Retinal pigment epithelial cell (primary cell): ENCODE results near the gene FAM53B.

Source experiments
- DNase-seq: peaks from one replicate; pipeline ENCODE4 v3.0.0-alpha.2; 2010; ENCODE audit warnings: low read depth
- H3K4me3 ChIP-seq: 2 replicates; pipeline ENCODE4 v1.5.1; 2011; ENCODE audit warnings: mild to moderate bottlenecking, low read length, control low read depth, moderate library complexity
- TF ChIP-seq, protein P1 (sequence below): conservative IDR thresholded peaks from 2 replicates; pipeline ENCODE4 v1.5.1; 2011; ENCODE audit warnings: low read depth, low read length, control low read depth, inconsistent platforms

The FAM53B gene

DNA sequence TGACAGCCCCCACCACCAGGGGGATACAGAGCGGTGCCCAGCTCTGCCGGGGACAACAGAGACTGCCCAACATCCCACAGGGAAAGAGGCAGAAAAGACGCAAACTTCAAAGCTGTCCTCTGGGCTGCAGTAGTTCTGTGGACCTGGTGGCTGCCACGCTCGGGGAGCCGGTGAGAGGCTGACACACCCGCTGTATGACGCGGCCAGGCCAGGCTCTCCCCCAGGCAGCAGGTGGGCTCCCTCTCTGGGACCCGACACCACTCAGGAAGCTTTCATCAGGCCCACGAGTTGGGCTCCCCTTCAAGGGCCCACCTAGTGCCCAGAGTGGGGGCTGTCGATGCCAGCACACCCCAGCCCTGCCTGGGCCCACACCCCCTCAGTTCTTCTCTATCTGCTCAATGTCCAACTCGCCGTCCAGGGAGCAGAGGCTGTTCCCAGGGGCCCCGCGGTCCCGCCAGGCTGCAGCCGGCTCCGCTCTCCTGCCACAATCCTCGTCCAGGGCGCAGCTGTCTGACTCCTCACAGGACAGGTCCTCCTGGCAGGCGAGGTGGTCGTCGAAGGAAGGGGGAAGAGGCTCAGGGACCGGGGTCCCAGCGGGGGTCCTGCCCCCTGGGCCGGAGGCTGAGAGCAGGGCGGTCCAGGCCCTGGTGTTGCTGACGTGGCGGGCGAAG lies 121.2 kb downstream of the FAM53B start:
- TF ChIP-seq, protein P1, sequence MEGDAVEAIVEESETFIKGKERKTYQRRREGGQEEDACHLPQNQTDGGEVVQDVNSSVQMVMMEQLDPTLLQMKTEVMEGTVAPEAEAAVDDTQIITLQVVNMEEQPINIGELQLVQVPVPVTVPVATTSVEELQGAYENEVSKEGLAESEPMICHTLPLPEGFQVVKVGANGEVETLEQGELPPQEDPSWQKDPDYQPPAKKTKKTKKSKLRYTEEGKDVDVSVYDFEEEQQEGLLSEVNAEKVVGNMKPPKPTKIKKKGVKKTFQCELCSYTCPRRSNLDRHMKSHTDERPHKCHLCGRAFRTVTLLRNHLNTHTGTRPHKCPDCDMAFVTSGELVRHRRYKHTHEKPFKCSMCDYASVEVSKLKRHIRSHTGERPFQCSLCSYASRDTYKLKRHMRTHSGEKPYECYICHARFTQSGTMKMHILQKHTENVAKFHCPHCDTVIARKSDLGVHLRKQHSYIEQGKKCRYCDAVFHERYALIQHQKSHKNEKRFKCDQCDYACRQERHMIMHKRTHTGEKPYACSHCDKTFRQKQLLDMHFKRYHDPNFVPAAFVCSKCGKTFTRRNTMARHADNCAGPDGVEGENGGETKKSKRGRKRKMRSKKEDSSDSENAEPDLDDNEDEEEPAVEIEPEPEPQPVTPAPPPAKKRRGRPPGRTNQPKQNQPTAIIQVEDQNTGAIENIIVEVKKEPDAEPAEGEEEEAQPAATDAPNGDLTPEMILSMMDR: no peak
- H3K4me3 ChIP-seq: no peak overlapping the region
- no peak for DNase-seq

GRCh38 chr10:124622158-124622557 lies 122.0 kb downstream of the FAM53B start:
- TF ChIP-seq, protein P1: no peak
- H3K4me3 ChIP-seq: no peak overlapping the region
- DNase-seq: no peak

DNA sequence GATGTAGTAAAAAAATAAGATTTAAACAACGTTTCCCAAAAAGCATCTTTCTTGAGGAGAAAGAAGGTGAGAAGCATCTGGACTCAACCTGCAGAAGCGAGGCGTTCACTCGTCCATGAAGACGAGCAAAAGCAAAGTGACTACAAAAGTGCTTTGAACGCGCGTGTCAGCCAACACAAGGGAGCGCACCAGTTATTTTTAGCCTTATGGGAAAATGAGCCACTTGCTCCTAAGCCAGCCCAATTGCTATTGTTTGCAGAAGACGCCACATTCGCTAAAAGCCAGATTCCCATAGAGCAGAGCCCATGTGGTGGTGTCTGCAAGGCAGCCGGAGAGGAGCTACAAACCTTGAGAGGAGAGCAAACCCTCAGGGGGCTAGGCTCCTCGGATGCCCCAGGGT lies 122.5 kb downstream of the FAM53B start:
- TF ChIP-seq, protein P1: no peak
- no peak for DNase-seq
- no peak overlapping the region for H3K4me3 ChIP-seq

DNA sequence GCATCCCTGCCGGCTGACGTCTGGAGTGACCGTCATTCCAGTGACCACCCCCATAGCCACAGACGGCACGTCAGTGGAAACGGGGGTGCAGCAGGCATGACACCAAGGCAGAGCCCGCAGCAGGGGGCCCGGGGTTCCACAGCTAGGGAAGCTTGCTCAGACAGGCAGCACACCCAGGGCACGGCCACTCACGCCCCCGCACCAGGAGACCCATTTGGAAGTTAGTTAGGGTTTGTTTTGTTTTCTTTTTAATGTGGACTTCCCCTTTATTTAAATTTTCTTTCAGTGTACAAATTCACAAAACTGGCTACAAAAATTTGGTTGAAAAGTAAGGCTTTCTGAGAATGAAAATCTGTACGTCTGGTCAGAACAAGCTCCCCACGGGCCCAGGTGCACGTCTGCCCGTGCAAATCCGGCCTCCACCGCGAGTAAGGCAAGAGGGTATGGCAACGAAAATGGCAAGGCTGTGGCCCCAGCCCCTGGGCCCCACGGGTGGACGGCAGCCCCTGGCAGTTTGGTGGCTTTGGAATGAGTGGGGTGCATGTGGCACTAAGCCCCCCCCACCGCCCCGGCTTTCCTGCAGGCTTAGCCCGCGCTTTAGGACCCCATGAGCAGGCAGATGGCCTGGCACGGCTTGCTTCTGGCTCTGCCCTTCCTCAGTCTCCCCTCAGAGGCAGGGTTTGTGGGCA lies 124.2 kb downstream of the FAM53B start:
- H3K4me3 ChIP-seq: no peak overlapping the region
- no peak for DNase-seq
- TF ChIP-seq, protein P1: no peak

- no peak for DNase-seq
- H3K4me3 ChIP-seq: no peak overlapping the region
- TF ChIP-seq, protein P1: no peak
These were observed 125.0 kb downstream of the FAM53B start for GRCh38 chr10:124619195-124619594.

DNA sequence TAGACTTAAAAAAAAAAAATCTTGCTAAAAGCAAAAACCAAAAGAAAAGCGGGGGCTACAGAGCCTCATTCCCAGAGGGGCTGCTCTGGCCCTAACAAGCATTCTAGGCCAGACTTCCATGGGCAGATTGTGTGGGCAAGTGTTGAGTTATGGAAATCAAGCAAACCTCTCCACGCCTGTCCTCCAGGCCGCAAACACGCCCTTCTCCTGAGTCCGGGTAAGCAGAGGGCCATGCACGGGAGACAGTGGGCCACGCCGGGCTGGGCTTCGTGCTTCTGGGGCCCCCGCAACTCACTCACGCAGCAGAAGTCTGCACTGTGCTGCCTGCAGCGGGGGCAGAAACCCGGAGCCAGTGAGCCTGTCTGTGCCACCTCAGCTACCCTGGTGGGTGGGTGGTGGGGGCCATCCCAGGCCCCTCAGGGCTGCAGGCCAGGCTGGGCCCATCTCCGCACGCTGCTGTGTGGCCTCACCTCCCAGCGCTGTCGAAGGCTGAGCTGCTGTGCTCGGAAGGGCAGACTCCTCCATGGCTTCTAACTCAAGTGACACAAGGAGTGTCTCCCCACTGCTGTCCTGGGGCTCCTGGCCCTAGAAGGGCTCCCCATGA lies 125.6 kb downstream of the FAM53B start:
- TF ChIP-seq, protein P1: no peak
- no peak for DNase-seq

DNA sequence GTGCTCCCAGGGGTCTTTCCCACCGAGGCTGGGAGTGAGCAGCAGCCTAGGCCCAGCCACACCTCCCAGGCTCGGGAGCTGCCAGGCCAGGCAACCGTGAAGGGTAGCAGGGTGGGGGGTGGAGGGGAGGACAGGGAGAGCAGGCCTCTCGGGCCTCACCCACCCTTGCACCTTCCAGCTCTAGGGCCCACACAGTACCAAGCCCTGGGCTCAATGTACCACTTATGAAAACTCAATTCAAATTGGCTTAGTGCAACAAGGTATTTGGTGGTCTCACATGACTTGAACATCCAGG lies 127.4 kb downstream of the FAM53B start:
- no peak overlapping the region for H3K4me3 ChIP-seq
- no peak for DNase-seq
- TF ChIP-seq, protein P1: no peak

More for the DNA sequence above, 125.6 kb downstream of the FAM53B start:
- no peak overlapping the region for H3K4me3 ChIP-seq
